NT2/D1 (cell line): Measurements from ENCODE around the gene DIAPH3.

Experiments
- YY1 ChIP-seq: IDR thresholded peaks from 2 replicates; pipeline ENCODE4 v1.6.1; 2011; ENCODE audit not compliant: insufficient read length, insufficient read depth
- ZNF274 ChIP-seq: IDR thresholded peaks from 2 replicates; pipeline ENCODE4 v1.6.1; 2011; ENCODE audit warnings: mild to moderate bottlenecking, low read depth, low read length

DNA sequence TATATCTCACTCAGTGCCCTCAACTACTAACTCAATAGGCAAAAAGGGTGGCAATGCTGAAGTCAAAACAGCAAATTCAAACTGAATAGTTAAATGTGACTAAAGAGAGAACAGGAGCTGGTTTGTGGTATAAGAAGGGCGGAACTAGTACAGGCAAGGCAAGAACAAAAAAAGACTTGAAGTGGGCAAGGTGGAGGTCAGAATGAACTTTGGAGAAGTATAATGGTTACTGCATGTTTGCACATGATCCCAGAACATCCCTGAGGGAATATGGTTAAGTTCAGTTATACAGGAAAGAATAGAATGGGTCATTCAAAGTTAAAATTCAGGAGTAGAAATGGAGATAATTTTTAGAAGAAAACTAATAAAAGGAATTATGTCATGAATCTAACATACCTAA, 85.5 kb downstream of the DIAPH3 start:
- TF ChIP-seq YY1 (no peak), ZNF274 (no peak)
